Colonic mucosa (tissue), 4 donors: ENCODE results near the gene INSYN1. TPM values are rescaled to one million over a fixed set of nuclear protein-coding genes. Genes with fewer than 3 reads are reported as not detected.
A peak's percentile ranks its signal among the peaks of the same experiment; 100 is the strongest.

Source experiments
- DNase-seq: peaks from one replicate; pipeline ENCODE4 v3.0.0-alpha.2; 2020
- H3K27ac ChIP-seq: fragments of 200-600 bp; one replicate; pipeline ENCODE4 v1.8.0; 2021
- H3K27me3 ChIP-seq: fragments of 200-600 bp; one replicate; pipeline ENCODE4 v1.8.0; 2021
- H3K36me3 ChIP-seq: fragments of 200-600 bp; one replicate; pipeline ENCODE4 v1.8.0; 2021
- H3K4me1 ChIP-seq: fragments of 200-600 bp; one replicate; pipeline ENCODE4 v1.8.0; 2021; ENCODE audit warnings: mild to moderate bottlenecking
- H3K4me3 ChIP-seq: fragments of 200-600 bp; one replicate; pipeline ENCODE4 v1.8.0; 2021
- H3K9ac ChIP-seq, 2 donors: one replicate each; pipeline ENCODE4 v1.7.0; 2013; ENCODE audit warnings: control low read depth in 2 of 2, low read depth in 2 of 2, low read length in 2 of 2
- H3K9me3 ChIP-seq: fragments of 200-600 bp; one replicate; pipeline ENCODE4 v1.8.0; 2021
- CTCF ChIP-seq: fragments of 200-600 bp; IDR thresholded peaks from one replicate; pipeline ENCODE4 v1.8.0; 2022; ENCODE audit warnings: antibody characterized with exemption, mild to moderate bottlenecking
- intact Hi-C: fragments of 100-400 bp; cut with DNase I; formaldehyde crosslinking; loops from one replicate; pipeline ENCODE4 v1.14.1; 2022
- total RNA-seq, 2 donors: library from RNA; stranded (reverse); fragmentation: NEBNext Ultra II Directional in 1 of 2; extraction: Animal tissue kit (Norgen Biotek cat#: 25700) in 1 of 2; gene quantifications; one replicate each; pipeline ENCODE4 v1.2.1, GENCODE V29; 2021
- donor health status: healthy.
- donor health status: DM: no; HTN: no; CAD: no.
- donor health status: DM: no; HTN: no; CAD: no.

Gene INSYN1
- total RNA-seq, 2 donors from 2014 or later: 0.32 to 0.58 TPM

GRCh38 chr15:73714695-73715301 lies 38.4 kb downstream of the INSYN1 start:
- H3K27me3 ChIP-seq: no peaks in the 10 kb centered on the region
- no peak for DNase-seq
- no peaks in the 10 kb centered on the region for H3K4me1 ChIP-seq
- H3K27ac ChIP-seq: no peak overlapping the region
- H3K9ac ChIP-seq: no peak overlapping the region
- H3K4me3 ChIP-seq: no peak overlapping the region
- no peaks in the 10 kb centered on the region for H3K36me3 ChIP-seq
- intact Hi-C loops: no loop called here
- no peaks in the 10 kb centered on the region for H3K9me3 ChIP-seq
- no peak for TF ChIP-seq CTCF

- H3K4me1 ChIP-seq: no peaks in the 10 kb centered on the region
These were observed 41.0 kb downstream of the INSYN1 start for GRCh38 chr15:73712107-73712506.

GRCh38 chr15:73711526-73711925 lies 41.6 kb downstream of the INSYN1 start:
- Histone ChIP-seq H3K36me3 (no peaks in the 10 kb centered on the region), H3K9me3 (no peaks in the 10 kb centered on the region), H3K4me1 (no peaks in the 10 kb centered on the region), H3K27ac (no peak overlapping the region), H3K4me3 (no peak overlapping the region), H3K27me3 (no peaks in the 10 kb centered on the region), H3K9ac (no peak overlapping the region)
- no peak for TF ChIP-seq CTCF
- intact Hi-C loops: no loop called here
- DNase-seq: no peak

More at GRCh38 chr15:73712107-73712506, 41.0 kb downstream of the INSYN1 start:
- no peak for TF ChIP-seq CTCF
- Histone ChIP-seq H3K9ac (no peak overlapping the region), H3K27ac (no peak overlapping the region), H3K36me3 (no peaks in the 10 kb centered on the region), H3K27me3 (no peaks in the 10 kb centered on the region), H3K4me3 (no peak overlapping the region), H3K9me3 (no peaks in the 10 kb centered on the region)
- intact Hi-C loops: no loop called here
- no peak for DNase-seq

GRCh38 chr15:73710321-73710720 lies 42.8 kb downstream of the INSYN1 start:
- intact Hi-C loops: no loop called here
- no peak for DNase-seq
- Histone ChIP-seq H3K4me1 (no peaks in the 10 kb centered on the region), H3K9ac (no peak overlapping the region), H3K4me3 (no peak overlapping the region), H3K27me3 (no peaks in the 10 kb centered on the region), H3K36me3 (no peaks in the 10 kb centered on the region), H3K9me3 (no peaks in the 10 kb centered on the region), H3K27ac (no peak overlapping the region)
- TF ChIP-seq CTCF: no peak

GRCh38 chr15:73709686-73710085 lies 43.5 kb downstream of the INSYN1 start:
- Histone ChIP-seq H3K9me3 (no peaks in the 10 kb centered on the region), H3K27ac (no peak overlapping the region), H3K9ac (no peak overlapping the region), H3K36me3 (no peaks in the 10 kb centered on the region), H3K27me3 (no peaks in the 10 kb centered on the region), H3K4me1 (no peaks in the 10 kb centered on the region), H3K4me3 (no peak overlapping the region)
- TF ChIP-seq CTCF: no peak
- intact Hi-C loops: loop anchor here (10.0 kb wide), 1 partner anchor 405 kb away; no protein-coding TSS in a partner anchor
- peak; percentile 56 for DNase-seq
